ENCODE data around the gene CTSW. TPM values are rescaled to one million over a fixed set of nuclear protein-coding genes. Genes with fewer than 3 reads are reported as not detected.

Gene CTSW
- total RNA-seq, 2 donors from 2014 or later: 0.33 to 0.78 TPM

- TF ChIP-seq POLR2A (IDR thresholded peaks at IDR 0.05) (no peak), CTCF (IDR thresholded peaks at IDR 0.05) (no peak)
- intact Hi-C loops (cut with DNase I): no loop called here
- H3K4me1 ChIP-seq: peaks cover 25% of the 10 kb centered on the region
- ATAC-seq (no peak), DNase-seq (peak in 1 of 4 donors; percentile 24)
- peaks cover 0 to 1% of the 10 kb centered on the region in 2 donors for H3K36me3 ChIP-seq (replicated peaks in 1 of 2; ENCODE audit: insufficient read depth in 1 of 2, low read depth in 2 of 2)
- no peak overlapping the region for H3K4me3 ChIP-seq
- WGBS, 2 donors: 71 to 74% methylated on average over 20 to 24 of the region's 24 CpGs
- H3K9me3 ChIP-seq: no peaks in the 10 kb centered on the region
- no peaks in the 10 kb centered on the region for H3K27me3 ChIP-seq
- H3K27ac ChIP-seq: peak overlapping the region in 2 of 4 donors; percentile 77 to 80
Measured at GRCh38 chr11:65870706-65871681, 8.6 kb upstream of the CTSW start.

- no peaks in the 10 kb centered on the region for H3K27me3 ChIP-seq
- peak overlapping the region; percentile 68 to 81 (median 78) for H3K27ac ChIP-seq
- no peak for TF ChIP-seq CTCF (IDR thresholded peaks at IDR 0.05)
- no peak for TF ChIP-seq POLR2A (IDR thresholded peaks at IDR 0.05)
- 53 to 74% methylated on average over 6 to 16 of the region's 26 CpGs for WGBS, 2 donors
- no peak overlapping the region for H3K4me3 ChIP-seq
- no peaks in the 10 kb centered on the region for H3K36me3 ChIP-seq (replicated peaks in 1 of 2; ENCODE audit: insufficient read depth in 1 of 2, low read depth in 2 of 2)
- ATAC-seq (peak; percentile 1), DNase-seq (no peak)
- intact Hi-C loops (cut with DNase I): no loop called here
- peaks cover 25% of the 10 kb centered on the region for H3K4me1 ChIP-seq
- H3K9me3 ChIP-seq: no peaks in the 10 kb centered on the region
Measured at GRCh38 chr11:65871811-65872548, 7.7 kb upstream of the CTSW start.

- intact Hi-C loops (cut with DNase I): no loop called here
- peak within 1 kb of the TSS; percentile 68 to 81 (median 78) for H3K27ac ChIP-seq
- no peaks in the 10 kb centered on the region for H3K9me3 ChIP-seq
- H3K4me3 ChIP-seq: no peak within 1 kb of the TSS
- H3K27me3 ChIP-seq: no peaks in the 10 kb centered on the region
- H3K4me1 ChIP-seq: peaks cover 25% of the 10 kb centered on the region
- peak; percentile 16 for ATAC-seq
- no peak for TF ChIP-seq CTCF (IDR thresholded peaks at IDR 0.05)
- no peak for TF ChIP-seq POLR2A (IDR thresholded peaks at IDR 0.05)
- DNase-seq: peak in 2 of 4 donors; percentile 39 to 41
- WGBS, 2 donors: 4 to 5% methylated on average over 9 to 19 of the region's 69 CpGs
- H3K36me3 ChIP-seq (replicated peaks in 1 of 2; ENCODE audit: insufficient read depth in 1 of 2, low read depth in 2 of 2): no peaks in the 10 kb centered on the region
Measured at GRCh38 chr11:65872586-65873317, 6.9 kb upstream of the CTSW start, which contains the start of gene EFEMP2. EFEMP2 (minus strand) TSS chr11:65872800; CDS start chr11:65872354, 446 bp downstream.

GRCh38 chr11:65873318-65874156, 6.1 kb upstream of the CTSW start:
- H3K27me3 ChIP-seq: no peaks in the 10 kb centered on the region
- ATAC-seq (peak; percentile 94), DNase-seq (peak; percentile 95 to 98 (median 96))
- peaks cover 25% of the 10 kb centered on the region for H3K4me1 ChIP-seq
- WGBS, 2 donors: 5 to 12% methylated on average over 33 to 53 of the region's 54 CpGs
- TF ChIP-seq CTCF (IDR thresholded peaks at IDR 0.05): peak in 2 of 7 experiments; percentile 5
- TF ChIP-seq POLR2A (IDR thresholded peaks at IDR 0.05): peak; percentile 38 to 83 (median 72)
- no peak overlapping the region for H3K4me3 ChIP-seq
- intact Hi-C loops (cut with DNase I): no loop called here
- H3K9me3 ChIP-seq: no peaks in the 10 kb centered on the region
- no peaks in the 10 kb centered on the region for H3K36me3 ChIP-seq (replicated peaks in 1 of 2; ENCODE audit: insufficient read depth in 1 of 2, low read depth in 2 of 2)
- H3K27ac ChIP-seq: peak overlapping the region; percentile 68 to 81 (median 78)
